HG03135 (cell line): Measurements from ENCODE around the gene CDC42SE1.
A peak's percentile ranks its signal among the peaks of the same experiment; 100 is the strongest.

Experiments used
- ATAC-seq: cut with Tn5 transposase; IDR thresholded peaks from one replicate; pipeline ENCODE4 v1.9.1; 2021; ENCODE audit warnings: mild to moderate bottlenecking, moderate library complexity; ENCODE audit not compliant: unreplicated experiment

CDC42SE1 gene

DNA sequence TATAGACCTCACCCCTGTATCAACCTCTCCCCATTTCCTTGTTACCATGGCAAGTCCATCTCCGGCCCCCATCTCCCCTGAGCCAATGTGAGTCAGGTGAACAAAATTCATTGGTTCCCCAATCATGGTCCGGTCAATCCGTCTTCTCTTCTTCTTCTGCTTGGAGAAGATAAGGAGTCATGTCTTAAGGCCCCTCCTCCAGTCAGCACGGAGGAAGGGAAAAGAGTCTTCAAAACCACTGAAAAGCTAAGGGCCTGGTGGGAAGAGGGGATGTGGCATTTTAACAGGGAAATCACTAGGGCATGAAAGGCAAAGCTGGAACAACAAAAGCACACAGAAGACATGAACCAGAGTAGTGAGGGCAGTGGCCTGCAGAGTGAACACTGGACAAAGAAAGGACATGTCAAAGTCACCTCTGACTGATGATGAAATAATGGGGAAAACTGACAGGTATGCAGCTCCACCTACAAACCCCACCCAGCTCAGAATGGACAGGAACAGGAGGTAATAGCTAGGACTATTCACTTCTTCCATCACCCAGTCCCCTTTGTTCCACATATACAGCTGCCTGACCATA lies 4.4 kb downstream of the CDC42SE1 start:
- no peak for ATAC-seq

DNA sequence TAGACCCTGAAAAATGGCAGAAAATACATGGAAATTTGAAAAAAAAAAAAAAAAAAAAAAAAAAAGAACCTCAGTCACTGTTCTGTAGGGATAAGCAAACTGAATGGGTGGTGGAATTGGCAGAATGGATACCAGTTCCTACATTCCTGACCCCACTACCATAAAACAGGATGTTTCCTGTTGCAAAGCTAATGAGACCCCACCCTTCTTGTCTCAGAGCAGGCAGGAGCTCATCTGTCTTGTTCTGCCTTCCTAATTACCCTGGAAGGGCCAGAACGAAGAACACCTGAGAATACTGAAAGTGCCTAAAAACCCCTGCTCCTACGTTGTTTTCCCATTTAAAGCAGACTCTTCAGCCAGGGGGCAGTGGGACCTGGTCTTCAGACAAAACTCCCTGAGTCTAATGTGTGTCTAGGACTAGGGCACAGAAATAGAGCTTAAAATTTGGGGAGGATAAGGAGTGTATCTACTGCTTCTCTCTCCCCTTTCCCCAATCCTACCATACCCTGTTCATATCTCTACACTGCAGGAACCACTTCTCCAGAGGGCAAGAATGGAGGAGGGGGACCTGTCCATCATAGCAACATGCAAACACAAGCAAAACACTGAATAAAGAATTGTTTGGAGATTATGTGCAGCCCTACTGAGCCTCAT lies 7.9 kb downstream of the CDC42SE1 start:
- no peak for ATAC-seq

DNA sequence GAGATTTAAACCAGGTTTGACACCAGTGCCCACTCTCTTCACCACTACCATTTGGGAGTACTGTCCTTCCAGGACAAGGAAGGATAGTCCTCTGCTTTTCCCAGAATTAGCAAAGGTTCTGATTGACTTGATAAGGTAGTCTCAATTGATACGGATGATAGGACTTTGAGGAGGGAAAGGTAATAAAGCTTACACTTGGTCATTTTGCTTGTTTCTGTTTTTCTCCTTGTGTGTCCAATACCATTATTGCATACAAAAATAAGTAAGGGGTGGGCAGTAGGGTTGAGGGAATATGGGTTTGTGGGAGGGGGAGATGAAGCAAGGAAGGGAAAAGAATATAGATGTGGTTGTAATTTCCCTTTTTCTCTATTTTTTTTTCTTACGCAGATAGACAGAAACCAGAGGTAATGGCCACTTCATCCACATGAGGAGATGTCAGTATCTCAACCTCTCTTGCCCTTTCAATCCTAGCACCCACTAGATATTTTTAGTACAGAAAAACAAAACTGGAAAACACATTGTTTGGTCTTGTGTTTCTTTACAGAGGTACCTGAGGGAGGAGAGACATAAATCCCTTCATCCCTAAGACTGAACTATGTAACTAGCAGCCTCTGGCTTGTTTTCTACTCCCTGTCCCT lies 9.3 kb downstream of the CDC42SE1 start:
- ATAC-seq, result no peak

DNA sequence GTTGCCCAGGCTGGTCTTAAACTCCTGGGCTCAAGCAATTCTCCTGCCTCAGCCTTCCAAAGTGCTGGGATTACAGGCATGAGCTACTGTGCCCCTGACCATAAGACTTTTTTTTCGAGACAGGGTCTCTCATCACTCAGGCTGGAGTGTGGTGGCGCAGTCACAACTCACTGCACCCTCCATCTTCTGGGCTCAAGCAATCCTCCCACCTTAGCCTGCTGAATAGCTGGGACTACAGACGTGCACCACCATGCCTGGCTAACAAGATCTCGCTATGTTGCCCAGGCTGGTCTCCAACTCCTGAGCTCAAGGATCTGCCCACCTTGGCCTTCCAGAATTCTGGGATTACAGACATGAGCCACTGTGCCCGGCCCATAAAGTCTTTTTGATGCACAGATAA lies 10.0 kb downstream of the CDC42SE1 start:
- ATAC-seq, result no peak

DNA sequence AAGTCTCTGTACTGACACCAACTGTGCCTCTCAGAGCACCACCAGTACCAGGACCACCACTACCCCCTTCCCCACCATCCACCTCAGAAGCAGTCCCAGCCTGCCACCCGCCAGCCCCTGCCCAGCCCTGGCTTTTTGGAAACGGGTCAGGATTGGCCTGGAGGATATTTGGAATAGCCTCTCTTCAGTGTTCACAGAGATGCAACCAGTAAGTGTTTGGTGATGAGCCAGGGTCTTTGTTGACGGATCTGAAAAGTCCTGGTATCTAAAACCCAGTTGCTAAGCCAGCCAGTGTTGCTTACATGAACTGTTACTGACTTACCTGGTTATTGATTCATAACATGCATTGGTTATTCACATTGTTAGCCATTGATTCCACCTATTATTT lies 10.8 kb downstream of the CDC42SE1 start:
- no peak for ATAC-seq

DNA sequence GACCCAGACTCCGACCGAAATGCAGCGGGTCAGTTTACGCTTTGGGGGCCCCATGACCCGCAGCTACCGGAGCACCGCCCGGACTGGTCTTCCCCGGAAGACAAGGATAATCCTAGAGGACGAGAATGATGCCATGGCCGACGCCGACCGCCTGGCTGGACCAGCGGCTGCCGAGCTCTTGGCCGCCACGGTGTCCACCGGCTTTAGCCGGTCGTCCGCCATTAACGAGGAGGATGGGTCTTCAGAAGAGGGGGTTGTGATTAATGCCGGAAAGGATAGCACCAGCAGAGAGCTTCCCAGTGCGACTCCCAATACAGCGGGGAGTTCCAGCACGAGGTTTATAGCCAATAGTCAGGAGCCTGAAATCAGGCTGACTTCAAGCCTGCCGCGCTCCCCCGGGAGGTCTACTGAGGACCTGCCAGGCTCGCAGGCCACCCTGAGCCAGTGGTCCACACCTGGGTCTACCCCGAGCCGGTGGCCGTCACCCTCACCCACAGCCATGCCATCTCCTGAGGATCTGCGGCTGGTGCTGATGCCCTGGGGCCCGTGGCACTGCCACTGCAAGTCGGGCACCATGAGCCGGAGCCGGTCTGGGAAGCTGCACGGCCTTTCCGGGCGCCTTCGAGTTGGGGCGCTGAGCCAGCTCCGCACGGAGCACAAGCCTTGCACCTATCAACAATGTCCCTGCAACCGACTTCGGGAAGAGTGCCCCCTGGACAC lies 11.3 kb downstream of the CDC42SE1 start:
- peak; percentile 63 for ATAC-seq

DNA sequence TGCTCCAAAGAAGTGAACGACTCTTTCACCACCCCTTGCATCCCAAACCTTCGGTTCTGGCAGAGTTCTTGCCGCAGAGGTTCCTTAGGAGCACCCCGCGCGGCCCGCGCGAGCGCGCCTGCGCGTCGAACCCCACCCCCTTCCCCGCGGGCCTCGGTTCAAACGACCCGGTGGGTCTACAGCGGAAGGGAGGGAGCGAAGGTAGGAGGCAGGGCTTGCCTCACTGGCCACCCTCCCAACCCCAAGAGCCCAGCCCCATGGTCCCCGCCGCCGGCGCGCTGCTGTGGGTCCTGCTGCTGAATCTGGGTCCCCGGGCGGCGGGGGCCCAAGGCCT lies 11.9 kb downstream of the CDC42SE1 start, which contains the start of gene C1orf56:
Gene C1orf56 (plus strand): TSS at position 161 of the 334 bp plus-strand sequence. CDS start 97 bp downstream, at position 258.
- ATAC-seq, result peak; percentile 38

DNA sequence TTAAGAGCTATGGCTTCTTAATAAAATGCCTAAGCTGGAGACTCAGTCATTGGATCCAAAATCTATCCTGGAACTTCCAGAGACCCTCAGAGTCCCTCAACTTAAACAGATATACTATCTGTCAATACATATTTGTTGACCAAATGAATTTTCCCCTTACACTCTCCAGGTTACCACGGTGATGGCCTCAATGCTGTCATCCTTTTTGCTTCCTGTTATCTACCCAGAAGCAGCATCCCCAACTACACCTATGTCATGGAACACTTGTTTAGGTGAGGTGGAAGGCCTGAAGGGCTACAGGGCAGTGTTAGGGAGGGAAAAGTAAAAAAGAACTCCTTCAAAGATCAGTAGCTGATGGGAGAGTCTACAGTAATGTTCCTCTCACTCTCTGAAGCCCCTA lies 16.3 kb downstream of the CDC42SE1 start:
- no peak for ATAC-seq

DNA sequence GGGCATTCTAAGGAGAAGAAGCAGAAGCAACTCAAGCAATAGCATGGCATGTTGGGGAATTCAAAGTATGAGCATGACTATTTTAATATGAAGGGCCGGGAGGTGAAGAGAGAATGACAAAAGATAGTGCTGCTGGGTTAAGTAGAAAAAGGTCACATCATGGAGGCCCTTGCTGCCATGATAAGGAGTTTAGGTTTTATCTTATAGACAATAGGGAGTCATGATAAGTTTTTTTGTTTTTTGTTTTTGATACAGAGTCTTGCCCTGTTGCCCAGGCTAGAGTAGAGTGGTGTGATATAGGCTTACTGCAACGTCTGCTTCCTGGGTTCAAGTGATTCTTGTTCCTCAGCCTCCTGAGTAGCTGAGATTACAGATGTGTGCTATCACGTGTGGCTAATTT lies 19.9 kb downstream of the CDC42SE1 start:
- no peak for ATAC-seq

DNA sequence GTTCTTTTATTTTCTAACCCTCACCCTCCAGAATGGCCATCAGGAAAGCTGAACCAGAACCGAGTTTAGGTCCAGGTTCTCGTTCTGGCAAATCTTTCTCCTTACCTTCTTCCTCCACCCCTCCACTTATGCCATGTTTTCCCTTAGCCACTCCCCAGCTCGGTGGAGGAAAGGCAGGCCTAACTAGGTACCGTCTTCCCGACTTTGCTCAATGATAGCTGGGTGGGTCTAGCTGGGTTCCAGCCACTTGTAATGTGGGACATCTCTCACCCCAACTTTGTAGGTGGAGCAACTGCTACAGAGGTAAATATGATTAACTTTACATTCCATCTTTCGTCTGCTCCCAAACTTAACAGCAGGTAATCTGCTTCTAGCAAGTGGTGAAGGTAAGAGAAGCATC lies 22.4 kb downstream of the CDC42SE1 start:
- no peak for ATAC-seq

DNA sequence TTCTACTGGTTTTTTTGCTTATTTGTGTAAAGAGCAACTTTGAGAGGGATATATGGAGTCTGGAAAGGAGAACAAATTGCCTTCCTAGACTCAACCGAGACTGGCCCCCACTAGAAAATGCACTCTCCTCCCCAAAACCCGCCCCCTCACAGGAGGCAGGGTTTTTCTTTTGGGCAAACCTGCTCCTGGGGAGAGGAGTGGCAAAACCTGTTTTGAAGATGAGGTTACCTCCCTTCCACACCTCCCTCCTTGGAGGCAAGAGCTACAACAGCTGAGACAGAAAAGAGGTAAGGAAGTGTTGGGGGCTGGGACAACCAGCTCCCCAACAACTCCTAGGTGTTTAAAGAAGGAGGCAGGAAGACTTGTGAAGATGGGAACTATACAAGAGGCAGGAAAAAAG lies 23.1 kb downstream of the CDC42SE1 start, which contains the start of gene BNIPL:
Gene BNIPL (plus strand): TSS at position 231 of the 400 bp plus-strand sequence. CDS start 140 bp downstream, at position 371.
- ATAC-seq, result no peak

DNA sequence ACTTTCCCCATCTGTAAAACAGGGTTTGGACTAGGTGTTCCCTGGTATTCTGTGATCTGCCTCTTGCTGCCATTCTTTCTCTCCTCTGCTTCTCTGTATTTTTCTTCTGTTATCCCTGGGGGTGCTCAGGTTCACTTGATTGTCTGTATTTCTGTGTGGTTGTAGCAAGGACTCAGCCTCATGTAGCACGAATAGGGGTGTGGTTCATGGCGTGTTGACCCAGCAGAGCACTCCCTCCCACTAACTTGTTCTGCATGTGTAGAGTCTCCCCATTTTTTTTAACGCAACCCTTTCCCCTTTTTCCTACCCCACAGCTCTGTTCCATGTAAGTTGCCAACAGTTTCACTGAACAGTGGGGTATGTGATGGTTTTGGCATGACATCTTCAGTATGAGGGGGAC lies 24.3 kb downstream of the CDC42SE1 start:
- ATAC-seq, result no peak

DNA sequence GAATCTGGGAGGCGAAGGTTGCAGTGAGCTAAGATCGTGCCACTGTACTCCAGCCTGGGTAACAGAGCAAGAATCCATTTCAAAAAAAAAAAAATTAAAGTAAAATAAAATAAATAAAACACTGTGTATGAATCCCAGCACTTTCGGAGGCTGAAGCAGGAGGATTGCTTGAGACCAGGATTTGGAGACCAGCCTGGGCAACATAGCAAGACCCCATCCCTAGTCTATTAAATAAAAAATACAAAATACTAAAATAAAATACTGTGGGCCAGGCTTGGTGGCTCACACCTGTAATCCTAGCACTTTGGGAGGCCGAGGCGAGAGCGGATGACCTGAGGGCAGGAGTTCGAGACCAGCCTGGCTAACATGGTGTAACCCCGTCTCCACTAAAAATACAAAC lies 27.3 kb downstream of the CDC42SE1 start:
- no peak for ATAC-seq

DNA sequence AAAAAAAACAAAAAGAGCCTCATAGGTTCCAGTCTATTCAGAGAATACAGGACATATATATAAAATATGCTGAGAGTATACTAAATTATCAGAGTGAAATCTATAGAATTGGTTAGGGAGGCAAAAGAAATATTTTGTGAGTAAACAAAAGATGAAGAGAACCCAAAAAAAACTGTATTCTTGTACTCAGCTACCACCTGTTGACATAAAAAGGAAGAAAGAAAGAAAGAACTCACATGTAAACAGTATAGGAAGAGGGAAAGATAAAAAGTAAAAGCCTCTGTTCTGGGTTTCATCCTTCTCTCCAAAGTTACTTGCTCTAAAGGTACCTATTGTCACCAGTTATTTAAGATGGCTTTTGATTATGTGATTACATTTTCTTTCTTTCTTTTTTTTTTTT lies 33.0 kb downstream of the CDC42SE1 start:
- no peak for ATAC-seq

DNA sequence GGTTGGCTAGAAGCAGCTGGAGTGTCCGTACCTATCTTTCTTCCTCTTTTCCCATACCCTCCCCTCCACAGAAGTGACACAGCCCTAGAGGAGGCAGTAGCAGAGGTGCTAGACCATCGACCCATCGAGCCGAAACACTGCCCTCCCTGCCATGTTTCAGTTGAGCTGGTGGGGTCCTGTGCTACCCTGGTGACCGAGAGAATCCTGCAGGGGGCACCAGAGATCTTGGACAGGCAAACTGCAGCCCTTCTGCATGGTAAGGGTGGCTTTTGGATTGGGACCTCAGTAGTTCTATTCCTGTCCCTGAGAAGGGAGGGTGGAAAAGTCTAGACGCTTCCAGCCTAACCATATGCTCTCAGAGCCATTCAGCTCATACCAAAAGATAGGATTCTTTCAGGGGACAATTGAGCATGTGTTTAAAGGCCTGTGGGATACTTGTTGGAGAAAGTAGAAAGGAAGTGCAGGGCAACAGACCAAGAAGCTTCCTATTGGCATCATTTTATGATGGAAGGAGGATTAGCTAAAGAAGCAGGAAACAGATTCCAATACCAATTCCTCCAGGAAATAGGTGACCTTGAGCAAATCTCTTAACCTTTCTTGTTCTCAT lies 34.8 kb downstream of the CDC42SE1 start:
- no peak for ATAC-seq

DNA sequence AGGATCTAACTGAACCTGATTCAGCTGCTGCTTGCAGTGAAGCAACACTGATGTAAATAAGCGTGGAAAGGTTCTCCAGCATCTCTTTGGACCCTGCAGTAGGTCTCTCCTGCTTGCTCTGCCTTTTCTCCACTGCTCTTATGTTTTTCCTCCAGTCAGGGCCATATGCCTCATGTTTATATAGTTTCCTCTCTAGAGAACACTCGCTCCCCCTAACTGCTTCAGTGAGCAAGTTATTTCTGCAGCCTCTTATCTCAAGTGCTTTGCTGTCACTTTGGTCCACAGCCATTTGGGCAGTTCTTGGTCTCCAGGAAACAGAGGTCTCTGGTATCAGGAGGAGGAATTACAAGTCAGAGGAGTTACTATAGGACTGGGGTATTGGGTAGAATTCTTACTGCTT lies 45.9 kb downstream of the CDC42SE1 start:
- no peak for ATAC-seq

DNA sequence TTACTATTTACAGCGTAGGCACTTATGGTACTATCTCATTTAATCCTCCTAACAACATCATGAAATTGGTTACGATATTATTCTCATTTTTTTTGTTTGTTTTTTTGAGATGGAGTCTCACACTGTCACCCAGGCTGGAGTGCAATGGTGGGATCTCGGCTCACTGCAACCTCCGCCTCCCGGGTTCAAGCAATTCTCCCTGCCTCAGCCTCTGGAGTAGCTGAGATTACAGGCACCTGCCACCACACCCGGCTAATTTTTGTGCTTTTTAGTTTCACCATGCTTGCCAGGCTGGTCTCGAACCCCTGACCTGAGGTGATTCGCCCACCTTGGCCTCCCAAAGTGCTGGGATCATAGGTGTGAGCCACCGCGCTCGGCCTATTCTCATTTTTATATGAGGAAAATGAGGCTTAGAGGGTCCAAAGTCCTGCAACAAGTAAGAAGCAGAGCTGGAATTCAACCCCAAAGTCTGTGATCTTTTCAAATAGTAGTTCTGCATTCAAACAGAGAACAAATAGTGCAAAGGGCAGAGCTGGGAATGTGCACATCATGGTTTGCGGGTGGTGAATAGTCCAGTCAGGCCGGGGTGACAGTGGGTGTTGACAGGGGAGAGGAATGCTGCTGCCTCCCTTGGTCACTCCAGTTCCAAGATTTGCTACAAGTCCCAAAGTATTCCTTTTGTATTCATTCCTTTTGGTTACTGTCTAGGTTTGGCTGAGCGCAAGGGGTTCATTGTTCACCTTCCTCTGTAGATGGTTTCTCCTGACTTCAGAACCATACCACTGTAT lies 46.5 kb downstream of the CDC42SE1 start:
- ATAC-seq, result no peak

DNA sequence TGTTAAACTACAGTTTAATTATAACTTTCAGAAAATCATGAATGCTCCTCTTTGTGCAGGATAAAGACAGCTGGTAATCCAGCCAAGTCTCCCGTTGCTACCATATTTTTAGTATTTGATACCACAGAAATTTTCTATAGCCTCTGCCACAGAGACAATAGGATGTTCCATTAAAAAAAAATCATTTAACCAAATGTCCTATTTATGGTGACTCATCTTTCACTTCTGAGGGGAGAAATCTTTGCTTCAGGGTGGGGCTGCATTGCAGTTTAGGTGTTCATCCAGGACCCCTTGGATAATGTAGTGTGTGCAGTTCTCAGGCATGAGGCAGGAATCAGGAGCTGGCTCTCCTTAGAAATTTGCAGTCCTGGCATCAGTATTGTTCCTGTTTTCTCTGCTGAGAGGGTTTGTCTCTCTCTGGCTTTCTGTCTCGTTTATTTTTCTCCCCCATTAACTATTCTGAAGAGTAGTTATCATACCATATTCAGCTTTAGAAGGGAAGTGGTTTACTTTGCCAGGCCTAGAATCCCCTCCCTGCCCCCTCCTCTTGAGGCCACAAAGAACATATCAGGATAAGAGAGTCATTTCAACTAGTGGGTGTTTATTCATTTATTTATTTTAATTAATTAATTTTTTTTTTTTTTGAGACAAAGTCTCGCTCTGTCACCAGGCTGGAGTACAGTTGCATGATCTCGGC lies 48.1 kb downstream of the CDC42SE1 start:
- no peak for ATAC-seq

DNA sequence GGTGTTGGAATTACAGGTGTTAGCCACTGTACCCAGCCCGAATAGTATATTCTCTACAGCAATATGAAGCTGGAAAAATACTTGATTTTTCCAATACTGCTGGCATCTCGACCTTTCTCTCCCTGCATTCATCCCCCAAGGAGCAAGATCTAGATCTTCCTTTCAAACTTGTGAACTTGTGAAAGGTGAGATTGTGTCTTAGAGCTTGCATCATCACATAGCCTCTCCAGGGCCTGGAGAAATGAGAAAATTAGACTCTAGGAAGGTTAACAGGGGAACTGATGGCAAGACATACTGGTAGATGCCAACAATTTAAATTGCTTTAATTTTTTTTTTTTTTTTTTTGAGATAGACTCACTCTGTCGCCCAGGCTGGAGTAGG lies 49.1 kb downstream of the CDC42SE1 start:
- no peak for ATAC-seq
